Measurements from ENCODE around the gene HMCN2.

Gene HMCN2

GRCh38 chr9:130290291-130291181 is 25.0 kb downstream of the HMCN2 start:
- DNase-seq: no peak

GRCh38 chr9:130291474-130291873 is 25.9 kb downstream of the HMCN2 start:
- DNase-seq: no peak

DNA sequence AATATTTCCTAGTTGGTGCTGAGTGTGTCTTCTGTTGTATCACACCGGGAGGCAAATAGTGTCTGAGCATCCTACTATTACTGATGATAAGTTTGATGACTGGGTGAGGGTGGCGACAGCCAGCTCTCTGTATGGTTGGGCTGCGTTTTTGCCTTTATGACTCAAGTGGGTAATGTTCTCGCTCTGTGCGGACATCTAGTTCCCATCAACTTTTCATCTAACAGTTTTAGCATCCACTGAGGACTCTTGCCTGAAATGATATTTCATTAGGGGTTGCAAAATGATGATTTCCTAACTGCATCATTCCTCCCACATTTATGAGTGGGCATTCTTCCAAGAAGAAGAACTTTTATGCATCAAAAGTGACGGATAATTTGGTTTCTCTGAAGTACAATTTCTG is 26.5 kb downstream of the HMCN2 start:
- no peak for DNase-seq

- DNase-seq: no peak
Measured at GRCh38 chr9:130294664-130295063, 29.1 kb downstream of the HMCN2 start.

DNA sequence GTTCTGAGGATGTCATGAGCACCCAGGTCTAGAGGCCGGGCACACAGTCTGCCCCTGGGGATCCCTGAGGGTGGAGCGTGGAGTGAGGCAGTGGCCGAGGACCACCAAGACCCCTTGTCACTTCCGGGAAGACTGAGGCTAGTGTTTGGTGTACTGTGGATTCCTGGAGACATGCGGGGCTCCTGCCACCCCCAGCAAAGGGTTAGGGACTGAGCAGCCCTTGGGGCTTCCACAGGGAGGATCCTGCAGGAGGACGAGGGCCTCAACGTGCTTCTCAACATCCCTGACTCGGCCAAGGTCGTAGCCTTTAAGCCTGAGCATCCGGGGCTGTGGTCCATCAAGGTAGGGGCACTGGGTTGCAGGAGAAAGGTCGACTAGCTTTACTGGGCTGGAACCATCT is 29.9 kb downstream of the HMCN2 start:
- DNase-seq: no peak

DNA sequence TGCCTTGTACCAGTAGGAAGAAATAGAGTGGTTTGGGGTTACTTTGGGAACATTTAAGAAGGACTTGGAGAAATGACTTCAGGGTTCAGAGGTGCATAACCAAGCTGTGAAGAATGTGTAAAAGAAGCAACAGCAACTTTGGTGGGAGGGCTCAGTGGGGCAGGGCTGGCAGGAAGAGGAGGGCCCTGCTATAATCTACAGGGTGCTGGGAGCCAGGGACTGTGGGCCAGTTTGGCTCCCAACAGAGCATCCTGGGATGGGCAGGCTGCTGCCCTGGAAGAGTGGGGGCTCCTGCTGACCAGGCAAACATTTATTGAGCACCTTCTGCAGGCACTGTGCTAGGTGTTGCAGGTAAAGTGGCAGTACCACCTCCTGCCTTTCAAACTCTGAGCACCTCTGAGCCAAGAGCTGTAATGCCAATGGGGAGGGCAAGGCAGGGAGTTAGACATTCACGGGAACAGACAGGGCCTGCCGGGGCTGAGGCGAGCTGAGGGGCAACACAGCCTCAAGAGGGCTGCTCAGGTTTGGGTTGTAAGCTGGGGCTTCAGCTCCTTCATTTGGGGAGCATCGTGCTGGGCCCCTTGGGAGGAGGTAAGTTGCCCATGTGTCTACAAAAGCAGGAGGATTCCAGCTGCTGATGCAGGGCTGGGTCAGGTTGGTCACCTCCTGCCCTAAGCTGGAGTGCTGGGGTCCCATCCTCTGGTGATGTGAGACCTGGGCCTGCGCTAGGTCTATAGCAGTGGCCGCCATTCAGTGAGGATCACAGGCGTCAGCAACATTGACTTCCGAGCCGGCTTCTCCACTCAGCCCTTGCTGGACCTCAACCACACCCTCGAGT is 30.6 kb downstream of the HMCN2 start:
- DNase-seq: no peak

GRCh38 chr9:130296783-130297055 is 31.2 kb downstream of the HMCN2 start:
- no peak for DNase-seq

GRCh38 chr9:130297371-130297770 is 31.8 kb downstream of the HMCN2 start:
- DNase-seq: no peak

GRCh38 chr9:130298662-130299279 is 33.2 kb downstream of the HMCN2 start:
- no peak for DNase-seq

- DNase-seq: no peak
Measured at GRCh38 chr9:130299785-130300615, 34.4 kb downstream of the HMCN2 start.

- DNase-seq: no peak
Measured at GRCh38 chr9:130300739-130301138, 35.2 kb downstream of the HMCN2 start.

GRCh38 chr9:130301483-130302286 is 36.1 kb downstream of the HMCN2 start:
- DNase-seq: no peak

DNA sequence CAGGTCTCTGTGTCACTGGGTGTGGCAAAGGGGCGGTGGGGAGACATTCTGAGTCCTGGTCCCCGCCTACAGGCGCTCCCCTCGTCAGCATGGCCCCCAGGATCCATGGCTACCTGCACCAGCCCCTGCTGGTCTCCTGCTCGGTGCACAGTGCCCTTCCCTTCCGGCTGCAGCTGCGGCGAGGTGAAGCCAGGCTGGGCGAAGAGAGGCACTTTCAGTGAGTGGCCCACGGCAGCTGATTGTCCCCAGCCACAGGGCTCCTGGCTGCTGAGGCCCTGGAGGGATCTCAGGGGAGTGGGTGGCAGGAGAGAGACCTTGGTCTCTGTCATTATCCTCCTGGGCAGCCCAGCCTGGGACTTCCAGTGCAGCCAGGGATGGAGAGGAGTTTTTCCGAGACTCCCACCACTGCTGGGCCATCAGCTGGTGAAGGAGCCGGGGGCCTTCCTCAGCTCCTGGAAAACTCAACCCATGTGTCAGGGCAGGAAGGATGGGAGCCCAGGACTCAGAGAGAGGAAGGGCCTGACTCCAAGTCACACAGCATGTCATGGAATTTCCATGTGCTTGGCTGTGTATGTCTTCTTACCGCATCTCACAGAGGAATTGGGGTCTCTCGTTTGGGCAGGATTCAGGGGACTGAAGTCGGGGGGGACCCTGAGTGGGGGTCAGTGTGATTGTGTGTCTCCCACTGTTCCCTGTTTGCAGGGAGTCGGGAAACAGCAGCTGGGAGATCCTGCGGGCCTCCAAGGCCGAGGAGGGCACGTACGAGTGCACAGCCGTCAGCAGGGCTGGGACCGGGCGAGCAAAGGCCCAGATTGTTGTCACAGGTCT is 37.4 kb downstream of the HMCN2 start:
- DNase-seq: no peak

DNA sequence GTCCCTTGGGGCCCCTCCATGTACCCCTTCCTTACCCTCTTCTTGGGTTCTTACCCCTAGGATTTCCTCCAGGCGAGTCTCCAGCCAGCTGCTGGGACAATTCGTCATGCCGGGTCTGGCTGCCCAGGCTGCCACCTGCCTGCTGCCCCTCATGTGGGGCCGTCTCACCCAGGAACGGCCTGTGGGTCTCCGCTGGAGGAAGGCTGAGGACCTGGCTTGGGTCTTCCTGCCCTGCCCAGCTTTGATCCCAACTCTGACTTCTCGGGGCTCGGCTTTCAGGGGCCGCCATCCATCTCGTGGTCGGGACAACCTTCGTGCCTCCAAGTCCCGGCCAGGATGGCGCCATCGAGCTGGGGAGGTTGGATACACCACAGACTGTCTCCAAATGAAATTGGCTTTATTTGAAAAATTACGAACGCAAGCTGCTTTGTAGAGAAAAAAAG is 38.1 kb downstream of the HMCN2 start:
- DNase-seq: no peak

GRCh38 chr9:130304116-130304515 is 38.6 kb downstream of the HMCN2 start:
- no peak for DNase-seq

GRCh38 chr9:130304643-130305042 is 39.1 kb downstream of the HMCN2 start:
- DNase-seq: no peak

GRCh38 chr9:130305381-130305780 is 39.8 kb downstream of the HMCN2 start:
- no peak for DNase-seq

DNA sequence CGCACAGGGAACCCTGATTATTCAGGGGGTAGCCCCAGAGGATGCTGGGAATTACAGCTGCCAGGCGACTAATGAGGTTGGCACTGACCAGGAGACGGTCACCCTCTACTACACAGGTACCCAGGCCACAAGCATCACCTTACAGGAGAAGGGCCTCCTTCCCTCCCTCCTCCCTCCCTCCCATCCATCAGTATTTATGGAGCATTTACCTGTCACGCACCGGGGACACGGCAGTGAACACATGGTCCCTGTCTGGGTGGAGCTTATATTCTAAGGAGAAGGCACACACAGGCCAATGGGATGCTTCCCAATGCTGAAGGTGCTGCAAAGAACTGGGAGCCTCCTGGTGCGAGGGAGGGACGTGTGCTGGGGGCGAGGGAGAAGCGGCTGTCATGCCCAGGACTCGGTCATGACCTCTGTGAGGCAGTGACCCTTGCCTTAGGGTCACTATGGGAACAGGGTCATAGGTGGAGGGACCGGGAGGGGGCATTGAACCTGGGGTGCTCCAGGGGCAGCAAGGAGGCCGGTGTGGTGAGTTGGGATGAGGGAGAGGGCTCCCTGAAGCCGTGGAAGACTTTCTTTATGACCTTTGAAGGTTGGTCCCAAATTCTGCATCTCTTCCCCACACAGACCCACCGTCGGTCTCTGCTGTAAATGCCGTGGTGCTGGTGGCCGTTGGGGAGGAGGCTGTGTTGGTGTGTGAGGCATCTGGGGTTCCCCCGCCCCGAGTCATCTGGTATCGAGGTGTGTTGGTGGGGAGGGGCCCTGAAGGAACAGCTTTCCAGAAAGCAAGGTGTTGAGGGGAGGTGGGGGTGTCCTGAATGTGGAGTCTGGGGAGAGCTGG is 41.5 kb downstream of the HMCN2 start:
- DNase-seq: no peak

DNA sequence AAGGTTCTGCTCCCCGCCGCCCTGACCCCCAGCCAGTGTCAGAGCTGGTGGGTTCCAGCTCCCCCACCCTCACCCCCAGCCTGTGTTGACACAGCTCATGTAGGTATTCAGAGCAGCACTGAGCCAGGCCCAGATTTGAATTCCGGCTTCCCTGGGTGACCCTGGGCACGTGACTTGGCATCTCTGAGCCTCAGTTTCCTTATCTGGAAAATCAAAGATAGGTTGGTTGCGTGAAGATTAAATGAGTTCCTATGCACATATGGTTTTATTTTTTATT is 42.0 kb downstream of the HMCN2 start:
- DNase-seq: no peak

GRCh38 chr9:130308081-130308571 is 42.6 kb downstream of the HMCN2 start:
- no peak for DNase-seq
